HEK293 (cell line): ENCODE measurements around the gene KCNQ2.

Experiments
- CTCF ChIA-PET: fragments of 350-600 bp; formaldehyde crosslinking; extraction: SDS; loops from one replicate; lab custom pipeline; 2021; ENCODE audit warnings: antibody characterized with exemption; lab: Yijun Ruan, JAX
- POLR2A ChIA-PET: fragments of 300-600 bp; formaldehyde crosslinking; extraction: SDS; loops from one replicate; lab custom pipeline; 2020; ENCODE audit warnings: antibody characterized with exemption, inconsistent platforms; lab: Yijun Ruan, JAX
- H3K27ac ChIP-seq: fragments of 200-500 bp; sonication (Bioruptor generic); 2 replicates; pipeline ENCODE4 v1.5.1; 2014; ENCODE audit warnings: low read depth, low read length, control low read depth, inconsistent platforms; ENCODE audit errors: extremely low read depth
- H3K36me3 ChIP-seq, 2 experiments: fragments of 200-500 bp in 1 of 2; sonication (Bioruptor generic) in 1 of 2; 1 replicate in 1 of 2; 2 replicates in 1 of 2; pipeline ENCODE4 v1.5.1; 2014 to 2017; ENCODE audit warnings: inconsistent platforms in 2 of 2, low read length in 2 of 2; ENCODE audit not compliant: control insufficient read depth in 2 of 2, insufficient read depth in 1 of 2
- H3K4me1 ChIP-seq: fragments of 200-500 bp; sonication (Bioruptor generic); 2 replicates; pipeline ENCODE4 v1.5.1; 2014; ENCODE audit warnings: mild to moderate bottlenecking, low read length, inconsistent platforms; ENCODE audit not compliant: control insufficient read depth, insufficient read depth
- H3K4me3 ChIP-seq: 2 replicates; pipeline ENCODE4 v1.5.1; 2011; ENCODE audit warnings: low read depth, mild to moderate bottlenecking, control low read depth, low read length, moderate library complexity
- H3K9me3 ChIP-seq: fragments of 200-500 bp; sonication (Bioruptor generic); 2 replicates; pipeline ENCODE4 v1.5.1; 2014; ENCODE audit warnings: low read depth, low read length, inconsistent platforms; ENCODE audit not compliant: control insufficient read depth, insufficient read depth
- GLIS1 ChIP-seq: fragments of 450-650 bp; formaldehyde crosslinking; IDR thresholded peaks from 2 replicates; pipeline ENCODE4 v1.5.1; 2016; ENCODE audit warnings: missing biosample characterization, missing genetic modification characterization
- GLIS2 ChIP-seq: fragments of 450-650 bp; formaldehyde crosslinking; IDR thresholded peaks from 2 replicates; pipeline ENCODE4 v1.5.1; 2016; ENCODE audit warnings: missing biosample characterization, missing genetic modification characterization
- IKZF3 ChIP-seq: fragments of 450-650 bp; IDR thresholded peaks from 2 replicates; pipeline ENCODE4 v1.5.0; 2018; ENCODE audit warnings: missing biosample characterization, mild to moderate bottlenecking, missing genetic modification characterization, moderate library complexity
- SP3 ChIP-seq: fragments of 450-650 bp; formaldehyde crosslinking; IDR thresholded peaks from 2 replicates; pipeline ENCODE4 v1.5.1; 2016; ENCODE audit warnings: missing biosample characterization, missing genetic modification characterization
- ZBTB26 ChIP-seq: fragments of 450-650 bp; formaldehyde crosslinking; optimal IDR thresholded peaks from 2 replicates; pipeline ENCODE3; 2016; ENCODE audit warnings: missing biosample characterization, mild to moderate bottlenecking, missing genetic modification characterization
- ZFP41 ChIP-seq: fragments of 450-650 bp; formaldehyde crosslinking; IDR thresholded peaks from 2 replicates; pipeline ENCODE4 v1.5.1; 2016; ENCODE audit warnings: missing biosample characterization, missing genetic modification characterization, borderline replicate concordance
- ZIC2 ChIP-seq: fragments of 450-650 bp; formaldehyde crosslinking; IDR thresholded peaks from 2 replicates; pipeline ENCODE4 v1.5.1; 2016; ENCODE audit warnings: missing biosample characterization, missing genetic modification characterization
- ZNF132 ChIP-seq: fragments of 450-650 bp; formaldehyde crosslinking; IDR thresholded peaks from 2 replicates; pipeline ENCODE4 v1.5.1; 2017; ENCODE audit warnings: missing biosample characterization, missing genetic modification characterization, borderline replicate concordance
- ZNF148 ChIP-seq: fragments of 450-650 bp; formaldehyde crosslinking; IDR thresholded peaks from 2 replicates; pipeline ENCODE4 v1.5.0; 2017; ENCODE audit warnings: missing biosample characterization, missing genetic modification characterization, borderline replicate concordance
- ZNF211 ChIP-seq: fragments of 450-650 bp; formaldehyde crosslinking; IDR thresholded peaks from 2 replicates; pipeline ENCODE4 v1.5.1; 2016; ENCODE audit warnings: low read depth, missing biosample characterization, missing genetic modification characterization
- ZNF221 ChIP-seq: fragments of 450-650 bp; formaldehyde crosslinking; IDR thresholded peaks from 2 replicates; pipeline ENCODE4 v1.5.1; 2017; ENCODE audit warnings: missing biosample characterization, missing genetic modification characterization, borderline replicate concordance
- ZNF292 ChIP-seq: fragments of 450-650 bp; formaldehyde crosslinking; IDR thresholded peaks from 2 replicates; pipeline ENCODE4 v1.5.1; 2016; ENCODE audit warnings: low read depth, missing biosample characterization, missing genetic modification characterization, borderline replicate concordance
- ZNF341 ChIP-seq: fragments of 450-650 bp; formaldehyde crosslinking; IDR thresholded peaks from 2 replicates; pipeline ENCODE4; 2016; ENCODE audit warnings: low read depth, missing biosample characterization, missing genetic modification characterization
- ZNF398 ChIP-seq: fragments of 450-650 bp; formaldehyde crosslinking; IDR thresholded peaks from 2 replicates; pipeline ENCODE4 v1.5.1; 2017; ENCODE audit warnings: missing biosample characterization, missing genetic modification characterization
- ZNF510 ChIP-seq: fragments of 450-650 bp; formaldehyde crosslinking; IDR thresholded peaks from 2 replicates; pipeline ENCODE4 v1.5.1; 2018; ENCODE audit warnings: mild to moderate bottlenecking, missing genetic modification characterization, missing biosample characterization; ENCODE audit not compliant: insufficient replicate concordance
- ZNF548 ChIP-seq: fragments of 450-650 bp; formaldehyde crosslinking; IDR thresholded peaks from 2 replicates; pipeline ENCODE4 v1.5.1; 2016; ENCODE audit warnings: missing biosample characterization, missing genetic modification characterization
- ZNF624 ChIP-seq: fragments of 450-650 bp; formaldehyde crosslinking; IDR thresholded peaks from 2 replicates; pipeline ENCODE4 v1.5.1; 2017; ENCODE audit warnings: missing biosample characterization, missing genetic modification characterization
- ZNF658 ChIP-seq: fragments of 450-650 bp; formaldehyde crosslinking; IDR thresholded peaks from 2 replicates; pipeline ENCODE4; 2016; ENCODE audit warnings: missing biosample characterization, missing genetic modification characterization
- ZNF664 ChIP-seq: fragments of 450-650 bp; formaldehyde crosslinking; IDR thresholded peaks from 2 replicates; pipeline ENCODE4 v1.5.1; 2016; ENCODE audit warnings: missing biosample characterization, missing genetic modification characterization
- ZNF768 ChIP-seq: fragments of 450-650 bp; formaldehyde crosslinking; IDR thresholded peaks from 2 replicates; pipeline ENCODE4 v1.5.1; 2018; ENCODE audit warnings: missing biosample characterization, mild to moderate bottlenecking, missing genetic modification characterization
- ZSCAN23 ChIP-seq: fragments of 450-650 bp; formaldehyde crosslinking; IDR thresholded peaks from 2 replicates; pipeline ENCODE4 v1.5.1; 2016; ENCODE audit warnings: missing biosample characterization, missing genetic modification characterization
- ZXDB ChIP-seq: fragments of 450-650 bp; formaldehyde crosslinking; IDR thresholded peaks from 2 replicates; pipeline ENCODE4 v1.5.1; 2016; ENCODE audit warnings: missing biosample characterization, missing genetic modification characterization

KCNQ2 gene

GRCh38 chr20:63352811-63353221 lies 119.6 kb downstream of the KCNQ2 start:
- no peaks in the 10 kb centered on the region for H3K9me3 ChIP-seq
- TF ChIP-seq ZBTB26 (tag by site-specific recombination) (no peak), ZNF132 (tag by site-specific recombination) (no peak), ZNF658 (tag by site-specific recombination) (no peak), ZNF148 (tag by site-specific recombination) (no peak), ZNF211 (no peak), ZNF768 (tag by site-specific recombination) (no peak), ZNF221 (no peak), ZNF398 (tag by site-specific recombination) (no peak), SP3 (tag by site-specific recombination) (no peak), IKZF3 (tag by site-specific recombination) (no peak)
- no peak overlapping the region for H3K27ac ChIP-seq
- ChIA-PET CTCF (no interaction called here), POLR2A (no interaction called here)
- H3K36me3 ChIP-seq: no peaks in the 10 kb centered on the region
- H3K4me3 ChIP-seq: no peak overlapping the region
- H3K4me1 ChIP-seq: no peaks in the 10 kb centered on the region

- TF ChIP-seq GLIS1 (tag by site-specific recombination): peak; percentile 85
- TF ChIP-seq ZNF664 (tag by site-specific recombination): no peak
- TF ChIP-seq ZNF510 (tag by site-specific recombination): no peak
- peak; percentile 73; the same call in 1 of the 2 replicates for TF ChIP-seq ZIC2 (tag by site-specific recombination)
- TF ChIP-seq ZNF341: peak; percentile 87
- 0 out of 2 replicates have a peak, but pooled peaks have one; percentile 20 for TF ChIP-seq GLIS2
- ChIA-PET CTCF (no interaction called here), POLR2A (no interaction called here)
- H3K27ac ChIP-seq: no peak overlapping the region
- H3K9me3 ChIP-seq: no peaks in the 10 kb centered on the region
- H3K4me1 ChIP-seq: no peaks in the 10 kb centered on the region
- no peak overlapping the region for H3K4me3 ChIP-seq
- no peaks in the 10 kb centered on the region for H3K36me3 ChIP-seq
Observed at GRCh38 chr20:63351811-63352591, 120.5 kb downstream of the KCNQ2 start.

GRCh38 chr20:63351326-63351700 lies 121.1 kb downstream of the KCNQ2 start:
- ChIA-PET CTCF (no interaction called here), POLR2A (no interaction called here)
- TF ChIP-seq ZNF548: no peak
- TF ChIP-seq ZXDB (tag by site-specific recombination): no peak
- no peak for TF ChIP-seq ZNF624 (tag by site-specific recombination)
- TF ChIP-seq ZFP41 (tag by site-specific recombination): no peak
- no peak for TF ChIP-seq ZSCAN23 (tag by site-specific recombination)
- TF ChIP-seq ZNF292 (tag by site-specific recombination): no peak

More at GRCh38 chr20:63351326-63351700, 121.1 kb downstream of the KCNQ2 start:
- no peaks in the 10 kb centered on the region for H3K4me1 ChIP-seq
- H3K9me3 ChIP-seq: no peaks in the 10 kb centered on the region
- H3K27ac ChIP-seq: no peak overlapping the region
- no peaks in the 10 kb centered on the region for H3K36me3 ChIP-seq
- H3K4me3 ChIP-seq: no peak overlapping the region
